Neural progenitor cell (in vitro differentiated cells): ENCODE data around the gene SMC5. TPM values are rescaled to one million over a fixed set of nuclear protein-coding genes. Genes with fewer than 3 reads are reported as not detected.

Experiments used
- DNase-seq: peaks from one replicate; pipeline ENCODE4 v3.0.0-alpha.2; 2016; ENCODE audit warnings: low spot score
- H2AFZ ChIP-seq: fragments of 200-600 bp; sonication (generic); replicated peaks from 2 replicates; pipeline ENCODE4 v1.6.1; 2016; ENCODE audit warnings: antibody characterized with exemption
- H3F3A ChIP-seq: fragments of 200-600 bp; sonication (generic); 2 replicates; pipeline ENCODE4 v1.6.1; 2016; ENCODE audit warnings: antibody characterized with exemption, low read depth
- H3K27ac ChIP-seq: fragments of 200-600 bp; sonication (generic); 2 replicates; pipeline ENCODE4 v1.5.1; 2016; ENCODE audit warnings: mild to moderate bottlenecking
- H3K27me3 ChIP-seq: fragments of 200-600 bp; sonication (generic); 2 replicates; pipeline ENCODE4 v1.6.1; 2016; ENCODE audit warnings: mild to moderate bottlenecking, moderate library complexity
- H3K36me3 ChIP-seq: fragments of 200-600 bp; sonication (generic); 2 replicates; pipeline ENCODE4 v1.5.1; 2016
- H3K4me1 ChIP-seq: fragments of 200-600 bp; sonication (generic); 2 replicates; pipeline ENCODE4 v1.6.1; 2016; ENCODE audit warnings: mixed run types
- H3K4me2 ChIP-seq: fragments of 200-600 bp; sonication (generic); 2 replicates; pipeline ENCODE4 v1.6.1; 2016
- H3K4me3 ChIP-seq: fragments of 200-600 bp; sonication (generic); 2 replicates; pipeline ENCODE4 v1.5.1; 2016
- H3K79me2 ChIP-seq: fragments of 200-600 bp; sonication (generic); 2 replicates; pipeline ENCODE4 v1.6.1; 2016; ENCODE audit warnings: low read depth
- H3K9ac ChIP-seq: fragments of 200-600 bp; sonication (generic); 2 replicates; pipeline ENCODE4 v1.6.1; 2016
- H3K9me3 ChIP-seq: fragments of 200-600 bp; sonication (generic); 2 replicates; pipeline ENCODE4 v1.5.1; 2016; ENCODE audit warnings: low read depth
- H4K20me1 ChIP-seq: fragments of 200-600 bp; sonication (generic); 2 replicates; pipeline ENCODE4 v1.6.1; 2016; ENCODE audit warnings: low read depth
- H3K27ac Mint-ChIP-seq: 3 replicates; pipeline ENCODE4 v1.8.0; 2021; ENCODE audit warnings: mixed read lengths
- H3K27me3 Mint-ChIP-seq: 2 replicates; pipeline ENCODE4 v1.8.0; 2022; ENCODE audit warnings: low read depth, mild to moderate bottlenecking, inconsistent platforms, moderate library complexity, mixed read lengths; ENCODE audit not compliant: insufficient read depth
- H3K36me3 Mint-ChIP-seq: 3 replicates; pipeline ENCODE4 v1.8.0; 2021; ENCODE audit warnings: mixed read lengths
- H3K4me1 Mint-ChIP-seq: 3 replicates; pipeline ENCODE4 v1.8.0; 2021; ENCODE audit warnings: mixed read lengths
- H3K4me3 Mint-ChIP-seq: 3 replicates; pipeline ENCODE4 v1.8.0; 2021; ENCODE audit warnings: mild to moderate bottlenecking, moderate library complexity, mixed read lengths
- H3K9me3 Mint-ChIP-seq: 3 replicates; pipeline ENCODE4 v1.8.0; 2020; ENCODE audit warnings: mixed read lengths
- CTCF ChIP-seq: fragments of 200-600 bp; sonication (generic); IDR thresholded peaks from 2 replicates; pipeline ENCODE4 v1.5.1; 2017; ENCODE audit warnings: antibody characterized with exemption, mild to moderate bottlenecking
- EZH2 ChIP-seq: fragments of 200-600 bp; sonication (generic); IDR thresholded peaks from 2 replicates; pipeline ENCODE4 v1.6.1; 2017; ENCODE audit warnings: antibody characterized with exemption, mild to moderate bottlenecking, moderate library complexity
- EZH2phosphoT487 ChIP-seq: fragments of 200-600 bp; sonication (generic); IDR thresholded peaks from 2 replicates; pipeline ENCODE4 v1.6.1; 2017; ENCODE audit warnings: antibody characterized with exemption
- total RNA-seq: library from RNA; depleted of rRNA; stranded (reverse); fragments of >200 nt; gene quantifications from 2 replicates; pipeline ENCODE4 v1.2.3, GENCODE V29; 2015; ENCODE audit warnings: low replicate concordance

The SMC5 gene
- total RNA-seq, 1 donor from 2014 or later: 63.1 TPM

- DNase-seq: no peak
- H2AFZ ChIP-seq: no peak overlapping the region
- H3F3A ChIP-seq: peaks cover 18% of the 10 kb centered on the region
- H3K4me2 ChIP-seq: peak overlapping the region; percentile 85
- H3K4me1 ChIP-seq: peaks cover 17% of the 10 kb centered on the region
- H3K27ac ChIP-seq: no peak overlapping the region
- no peak overlapping the region for H3K9ac ChIP-seq
- peaks cover 24% of the 10 kb centered on the region for H3K36me3 Mint-ChIP-seq
- peaks cover 77% of the 10 kb centered on the region for H3K4me1 Mint-ChIP-seq
- no peak overlapping the region for H3K4me3 ChIP-seq
- no peaks in the 10 kb centered on the region for H3K9me3 Mint-ChIP-seq
- TF ChIP-seq EZH2 (no peak), CTCF (no peak), EZH2phosphoT487 (no peak)
- peaks cover 31% of the 10 kb centered on the region for H4K20me1 ChIP-seq
- no peaks in the 10 kb centered on the region for H3K36me3 ChIP-seq
- peak overlapping the region; percentile 98 for H3K4me3 Mint-ChIP-seq
- peaks cover 37% of the 10 kb centered on the region for H3K79me2 ChIP-seq
- no peaks in the 10 kb centered on the region for H3K9me3 ChIP-seq
- no peaks in the 10 kb centered on the region for H3K27me3 ChIP-seq
- H3K27me3 Mint-ChIP-seq: peaks cover 2% of the 10 kb centered on the region
- peak overlapping the region; percentile 97 for H3K27ac Mint-ChIP-seq
These were observed 1.3 kb upstream of the SMC5 start for GRCh38 chr9:70257502-70257901.

- Histone ChIP-seq H3K79me2 (peaks cover 43% of the 10 kb centered on the region), H3K36me3 (no peaks in the 10 kb centered on the region), H4K20me1 (peaks cover 38% of the 10 kb centered on the region), H3K4me2 (peak overlapping the region; percentile 85), H3K4me3 (peak overlapping the region; percentile 84), H3K4me1 (peaks cover 21% of the 10 kb centered on the region), H2AFZ (peak overlapping the region; percentile 57), H3K27ac (peak overlapping the region; percentile 3), H3K9ac (no peak overlapping the region), H3F3A (peaks cover 18% of the 10 kb centered on the region), H3K27me3 (no peaks in the 10 kb centered on the region), H3K9me3 (no peaks in the 10 kb centered on the region)
- TF ChIP-seq EZH2phosphoT487 (peak; percentile 32), EZH2 (peak; percentile 20), CTCF (no peak)
- peaks cover 26% of the 10 kb centered on the region for H3K36me3 Mint-ChIP-seq
- peak overlapping the region; percentile 98 for H3K4me3 Mint-ChIP-seq
- no peaks in the 10 kb centered on the region for H3K9me3 Mint-ChIP-seq
- peak overlapping the region; percentile 97 for H3K27ac Mint-ChIP-seq
- peak; percentile 65 for DNase-seq
- H3K4me1 Mint-ChIP-seq: peaks cover 75% of the 10 kb centered on the region
- H3K27me3 Mint-ChIP-seq: peaks cover 2% of the 10 kb centered on the region
These were observed 637 bp upstream of the SMC5 start for GRCh38 chr9:70257991-70258691.

- DNase-seq: peak; percentile 63
- H2AFZ ChIP-seq: peak overlapping the region; percentile 57
- no peaks in the 10 kb centered on the region for H3K9me3 Mint-ChIP-seq
- no peaks in the 10 kb centered on the region for H3K9me3 ChIP-seq
- peak overlapping the region; percentile 77 for H3K9ac ChIP-seq
- H3K36me3 ChIP-seq: peaks cover 6% of the 10 kb centered on the region
- peaks cover 64% of the 10 kb centered on the region for H3K4me1 Mint-ChIP-seq
- peaks cover 57% of the 10 kb centered on the region for H3K79me2 ChIP-seq
- H3K27me3 Mint-ChIP-seq: peaks cover 2% of the 10 kb centered on the region
- peaks cover 29% of the 10 kb centered on the region for H3K36me3 Mint-ChIP-seq
- H3K27me3 ChIP-seq: no peaks in the 10 kb centered on the region
- H3K4me3 Mint-ChIP-seq: peak overlapping the region; percentile 98
- peak overlapping the region; percentile 84 for H3K4me3 ChIP-seq
- peaks cover 49% of the 10 kb centered on the region for H4K20me1 ChIP-seq
- peak overlapping the region; percentile 85 for H3K4me2 ChIP-seq
- H3F3A ChIP-seq: peaks cover 18% of the 10 kb centered on the region
- no peak overlapping the region for H3K27ac ChIP-seq
- H3K4me1 ChIP-seq: peaks cover 21% of the 10 kb centered on the region
- TF ChIP-seq EZH2phosphoT487: no peak
- no peak for TF ChIP-seq CTCF
- TF ChIP-seq EZH2: no peak
- peak overlapping the region; percentile 84 for H3K27ac Mint-ChIP-seq
These were observed 679 bp downstream of the SMC5 start for GRCh38 chr9:70259512-70259802.
